CD14-positive monocyte (primary cell): ENCODE results near the gene GAD1. TPM values are rescaled to one million over a fixed set of nuclear protein-coding genes. Genes with fewer than 3 reads are reported as not detected.

Experiments used
- DNase-seq, 3 donors: peaks; one replicate each; pipeline ENCODE4 v3.0.0-alpha.2; 2011 to 2022
- H2AFZ ChIP-seq: 2 replicates; pipeline ENCODE4 v1.6.0; 2012; ENCODE audit warnings: mild to moderate bottlenecking, low read depth, low read length, inconsistent platforms; ENCODE audit not compliant: insufficient read depth, poor library complexity, severe bottlenecking
- H3K27ac ChIP-seq, 2 donors: 1 replicate in 1 of 2; 2 replicates in 1 of 2; pipeline ENCODE4 v1.5.1; 2012 to 2013; ENCODE audit warnings: low read length in 2 of 2, control low read depth in 1 of 2, inconsistent platforms in 1 of 2, low read depth in 1 of 2, mild to moderate bottlenecking in 1 of 2
- H3K27me3 ChIP-seq, 2 donors: one replicate each; pipeline versions ENCODE4 v1.6.0 to v1.6.1; 2011 to 2013; ENCODE audit warnings: low read length in 2 of 2; ENCODE audit not compliant: control insufficient read depth in 2 of 2, insufficient read depth in 2 of 2
- H3K36me3 ChIP-seq, 2 donors: replicated peaks in 1 of 2; 1 replicate in 1 of 2; 2 replicates in 1 of 2; pipeline versions ENCODE4 v1.5.1 to v1.6.1; 2012 to 2013; ENCODE audit warnings: low read length in 2 of 2, control low read depth in 1 of 2, inconsistent platforms in 1 of 2, mild to moderate bottlenecking in 1 of 2; ENCODE audit not compliant: insufficient read depth in 2 of 2, control insufficient read depth in 1 of 2
- H3K4me1 ChIP-seq, 2 donors: 1 replicate in 1 of 2; 2 replicates in 1 of 2; pipeline versions ENCODE4 v1.5.1 to v1.6.1; 2012 to 2013; ENCODE audit warnings: low read length in 2 of 2, control low read depth in 1 of 2, inconsistent platforms in 1 of 2, mild to moderate bottlenecking in 1 of 2, moderate library complexity in 1 of 2; ENCODE audit not compliant: insufficient read depth in 2 of 2, control insufficient read depth in 1 of 2
- H3K4me2 ChIP-seq: replicated peaks from 2 replicates; pipeline ENCODE3; 2012; ENCODE audit warnings: low read length, moderate library complexity, mild to moderate bottlenecking; ENCODE audit not compliant: poor library complexity, severe bottlenecking; ENCODE audit errors: extremely low read depth
- H3K4me3 ChIP-seq, 3 experiments: fragments of 200-600 bp in 1 of 3; sonication (generic) in 1 of 3; replicated peaks in 1 of 3; 1 replicate in 2 of 3; 2 replicates in 1 of 3; pipeline ENCODE4 v1.5.1; 2011 to 2013; ENCODE audit warnings: low read length in 3 of 3, mild to moderate bottlenecking in 3 of 3, control low read depth in 2 of 3, low read depth in 2 of 3, inconsistent platforms in 1 of 3, moderate library complexity in 1 of 3
- H3K79me2 ChIP-seq: 2 replicates; pipeline ENCODE4 v1.6.0; 2012; ENCODE audit warnings: mild to moderate bottlenecking, control low read depth, inconsistent platforms, low read length, moderate library complexity; ENCODE audit not compliant: insufficient read depth
- H3K9ac ChIP-seq: 2 replicates; pipeline ENCODE4 v1.6.0; 2017; ENCODE audit warnings: low read length, mild to moderate bottlenecking; ENCODE audit not compliant: insufficient read depth, poor library complexity, severe bottlenecking
- H3K9me3 ChIP-seq, 2 donors: replicated peaks in 1 of 2; 1 replicate in 1 of 2; 2 replicates in 1 of 2; pipeline versions ENCODE4 v1.5.1 to v1.6.1; 2012 to 2013; ENCODE audit warnings: low read length in 2 of 2, control low read depth in 1 of 2; ENCODE audit not compliant: control insufficient read depth in 1 of 2, insufficient read depth in 1 of 2
- H4K20me1 ChIP-seq: 2 replicates; pipeline ENCODE4 v1.6.0; 2012; ENCODE audit warnings: mild to moderate bottlenecking, low read length, control low read depth, moderate library complexity; ENCODE audit not compliant: insufficient read depth
- H3K27ac Mint-ChIP-seq, 7 donors: one replicate each; pipeline ENCODE4 v1.8.0; 2020; ENCODE audit warnings: mild to moderate bottlenecking in 7 of 7, mixed read lengths in 7 of 7, moderate library complexity in 6 of 7, inconsistent platforms in 2 of 7
- H3K27me3 Mint-ChIP-seq, 3 donors: one replicate each; pipeline ENCODE4 v1.8.0; 2021 to 2022; ENCODE audit warnings: low read depth in 3 of 3, mild to moderate bottlenecking in 3 of 3, mixed read lengths in 3 of 3, moderate library complexity in 3 of 3, inconsistent platforms in 1 of 3
- H3K36me3 Mint-ChIP-seq, 2 donors: one replicate each; pipeline ENCODE4 v1.8.0; 2020; ENCODE audit warnings: mixed read lengths in 2 of 2, inconsistent platforms in 1 of 2, mild to moderate bottlenecking in 1 of 2
- H3K4me1 Mint-ChIP-seq: one replicate; pipeline ENCODE4 v1.8.0; 2020; ENCODE audit warnings: mild to moderate bottlenecking, mixed read lengths
- H3K4me3 Mint-ChIP-seq, 2 donors: one replicate each; pipeline ENCODE4 v1.8.0; 2020; ENCODE audit warnings: mild to moderate bottlenecking in 2 of 2, mixed read lengths in 2 of 2, moderate library complexity in 1 of 2
- H3K9me3 Mint-ChIP-seq, 7 donors: one replicate each; pipeline ENCODE4 v1.8.0; 2020 to 2022; ENCODE audit warnings: mixed read lengths in 7 of 7, mild to moderate bottlenecking in 6 of 7, moderate library complexity in 6 of 7, inconsistent platforms in 2 of 7
- WGBS: methylation state at CpG from one replicate; pipeline ENCODE4 v1.1.5; 2013; ENCODE audit warnings: missing lambda C conversion rate; ENCODE audit not compliant: insufficient coverage; 5-methylcytosine and 5-hydroxymethylcytosine counted together
- intact Hi-C, 2 donors: fragments of 100-400 bp; cut with micrococcal nuclease; formaldehyde crosslinking; loops; one replicate each; pipeline versions ENCODE4 v1.15.0 to v1.15.1; 2023
- polyA plus RNA-seq, 3 donors: library from polyadenylated mRNA; depleted of rRNA in 1 of 3; unstranded in 2 of 3; stranded (reverse) in 1 of 3; fragments of 300-500 nt in 2 of 3; fragments of >200 nt in 1 of 3; fragmentation: Illumina TruSeq in 2 of 3; gene quantifications; 1 replicate in 2 of 3; 2 replicates in 1 of 3; pipeline ENCODE4 v1.2.3, GENCODE V29; 2012 to 2021
- TF ChIP-seq, protein P1 (sequence below): fragments of 200-600 bp; IDR thresholded peaks from one replicate; pipeline ENCODE4 v1.8.0; 2022; ENCODE audit warnings: antibody characterized with exemption, mild to moderate bottlenecking

GAD1 gene
- polyA plus RNA-seq, 3 donors = 0.08 TPM; not detected in 2

GRCh38 chr2:170851635-170852034 is 34.9 kb downstream of the GAD1 start:
- H2AFZ ChIP-seq = no peak overlapping the region
- no peaks in the 10 kb centered on the region for H3K4me1 Mint-ChIP-seq
- no peaks in the 10 kb centered on the region for H3K79me2 ChIP-seq
- H3K36me3 Mint-ChIP-seq = no peaks in the 10 kb centered on the region
- no peak for DNase-seq
- intact Hi-C loops = no loop called here
- no peaks in the 10 kb centered on the region for H3K27me3 ChIP-seq
- H3K9me3 ChIP-seq = no peaks in the 10 kb centered on the region
- no peak overlapping the region for H3K9ac ChIP-seq
- 100% methylated on average over 1 of the region's 1 CpG for WGBS
- H3K4me3 Mint-ChIP-seq = no peak overlapping the region
- peaks cover 0 to 2% (median 2%) of the 10 kb centered on the region in 3 donors for H3K27me3 Mint-ChIP-seq
- no peak overlapping the region for H3K27ac Mint-ChIP-seq
- H3K4me1 ChIP-seq = no peaks in the 10 kb centered on the region
- H3K9me3 Mint-ChIP-seq = no peaks in the 10 kb centered on the region
- H3K36me3 ChIP-seq = no peaks in the 10 kb centered on the region
- H3K4me3 ChIP-seq = no peak overlapping the region
- no peak overlapping the region for H3K27ac ChIP-seq
- no peaks in the 10 kb centered on the region for H4K20me1 ChIP-seq
- TF ChIP-seq, protein P1, sequence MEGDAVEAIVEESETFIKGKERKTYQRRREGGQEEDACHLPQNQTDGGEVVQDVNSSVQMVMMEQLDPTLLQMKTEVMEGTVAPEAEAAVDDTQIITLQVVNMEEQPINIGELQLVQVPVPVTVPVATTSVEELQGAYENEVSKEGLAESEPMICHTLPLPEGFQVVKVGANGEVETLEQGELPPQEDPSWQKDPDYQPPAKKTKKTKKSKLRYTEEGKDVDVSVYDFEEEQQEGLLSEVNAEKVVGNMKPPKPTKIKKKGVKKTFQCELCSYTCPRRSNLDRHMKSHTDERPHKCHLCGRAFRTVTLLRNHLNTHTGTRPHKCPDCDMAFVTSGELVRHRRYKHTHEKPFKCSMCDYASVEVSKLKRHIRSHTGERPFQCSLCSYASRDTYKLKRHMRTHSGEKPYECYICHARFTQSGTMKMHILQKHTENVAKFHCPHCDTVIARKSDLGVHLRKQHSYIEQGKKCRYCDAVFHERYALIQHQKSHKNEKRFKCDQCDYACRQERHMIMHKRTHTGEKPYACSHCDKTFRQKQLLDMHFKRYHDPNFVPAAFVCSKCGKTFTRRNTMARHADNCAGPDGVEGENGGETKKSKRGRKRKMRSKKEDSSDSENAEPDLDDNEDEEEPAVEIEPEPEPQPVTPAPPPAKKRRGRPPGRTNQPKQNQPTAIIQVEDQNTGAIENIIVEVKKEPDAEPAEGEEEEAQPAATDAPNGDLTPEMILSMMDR = no peak
- H3K4me2 ChIP-seq = no peak overlapping the region

DNA sequence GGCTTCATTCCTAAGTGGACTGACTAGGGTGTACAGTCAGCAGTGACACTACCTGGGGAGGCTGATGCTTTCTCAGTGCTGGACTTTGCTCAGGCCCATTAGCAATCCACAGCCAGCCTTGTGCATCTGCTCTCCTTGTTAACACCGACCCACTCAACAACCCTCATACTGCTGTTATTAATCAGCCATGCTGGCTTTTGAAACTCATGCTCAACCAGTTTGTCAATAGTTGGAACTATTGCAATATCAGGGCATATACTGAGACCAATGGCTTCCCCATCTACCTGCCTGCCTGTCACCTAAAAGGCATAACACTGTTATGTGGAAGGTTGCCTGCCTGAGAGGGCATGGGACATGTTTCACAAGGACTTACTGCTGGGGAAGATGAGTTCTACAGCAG is 39.4 kb downstream of the GAD1 start:
- H3K9ac ChIP-seq = no peak overlapping the region
- H3K9me3 ChIP-seq = no peaks in the 10 kb centered on the region
- H3K27ac ChIP-seq = no peak overlapping the region
- no peak overlapping the region for H2AFZ ChIP-seq
- no peaks in the 10 kb centered on the region for H3K9me3 Mint-ChIP-seq
- H3K27me3 ChIP-seq = no peaks in the 10 kb centered on the region
- H3K4me3 ChIP-seq = no peak overlapping the region
- no peaks in the 10 kb centered on the region for H3K4me1 ChIP-seq
- no peaks in the 10 kb centered on the region for H3K79me2 ChIP-seq
- peaks cover 0 to 3% (median 2%) of the 10 kb centered on the region in 3 donors for H3K27me3 Mint-ChIP-seq
- 100% methylated on average over 1 of the region's 1 CpG for WGBS
- no peaks in the 10 kb centered on the region for H3K36me3 ChIP-seq
- H4K20me1 ChIP-seq = no peaks in the 10 kb centered on the region
- no peak for DNase-seq
- H3K4me2 ChIP-seq = no peak overlapping the region
- intact Hi-C loops = no loop called here
- TF ChIP-seq, protein P1 = no peak
- no peak overlapping the region for H3K27ac Mint-ChIP-seq
- no peak overlapping the region for H3K4me3 Mint-ChIP-seq
- H3K36me3 Mint-ChIP-seq = no peaks in the 10 kb centered on the region
- no peaks in the 10 kb centered on the region for H3K4me1 Mint-ChIP-seq
